Right lobe of liver (tissue), 6 donors: ENCODE measurements around the gene TM9SF4. TPM values are rescaled to one million over a fixed set of nuclear protein-coding genes. Genes with fewer than 3 reads are reported as not detected.
"Not testable (repeated sequence)": the region's sequence is repeated elsewhere in the genome, so short reads cannot be mapped to it uniquely, and the experiment has no call there.

Source experiments
- ATAC-seq, 4 donors: fragments of 200-7000 bp; cut with Tn5 transposase; one replicate each; pipeline ENCODE4 v1.9.1; 2020; ENCODE audit warnings: mild to moderate bottlenecking in 4 of 4, moderate library complexity in 4 of 4
- DNase-seq, 3 donors: peaks; one replicate each; pipeline ENCODE4 v3.0.0-alpha.2; 2020
- H3K27ac ChIP-seq, 3 donors: fragments of 200-600 bp; one replicate each; pipeline ENCODE4 v1.8.0; 2022
- H3K27me3 ChIP-seq, 2 donors: fragments of 200-600 bp; one replicate each; pipeline ENCODE4 v1.8.0; 2022
- H3K36me3 ChIP-seq, 4 donors: fragments of 200-600 bp; sonication (generic) in 1 of 4; one replicate each; pipeline versions ENCODE4 v1.5.1 to v1.8.0; 2017 to 2022; ENCODE audit warnings: control low read depth in 1 of 4
- H3K4me1 ChIP-seq, 4 donors: fragments of 200-600 bp; sonication (generic) in 1 of 4; one replicate each; pipeline versions ENCODE4 v1.5.1 to v1.8.0; 2017 to 2022; ENCODE audit warnings: control low read depth in 1 of 4
- H3K4me3 ChIP-seq, 3 donors: fragments of 200-600 bp; one replicate each; pipeline ENCODE4 v1.8.0; 2022
- H3K9me3 ChIP-seq, 4 donors: fragments of 200-600 bp; sonication (generic) in 1 of 4; one replicate each; pipeline versions ENCODE4 v1.5.1 to v1.8.0; 2017 to 2022; ENCODE audit warnings: control low read depth in 1 of 4
- POLR2A ChIP-seq: fragments of 450-650 bp; IDR thresholded peaks from one replicate; pipeline ENCODE4 v1.6.1; 2017; ENCODE audit warnings: antibody characterized with exemption, mild to moderate bottlenecking
- WGBS: methylation state at CpG from one replicate; pipeline ENCODE4 v1.1.6; 2018; ENCODE audit warnings: low coverage, low lambda C conversion rate; ENCODE audit not compliant: insufficient coverage; ENCODE audit errors: missing lambda C conversion rate; 5-methylcytosine and 5-hydroxymethylcytosine counted together
- intact Hi-C, 2 donors: fragments of 100-400 bp; cut with DNase I; formaldehyde crosslinking; loops; one replicate each; pipeline versions ENCODE4 v1.11.2 to v1.14.1; 2022
- total RNA-seq, 6 experiments: library from RNA; depleted of rRNA in 2 of 6; stranded (reverse); fragments of >200 nt in 2 of 6; fragmentation: NEBNext Ultra II Directional in 3 of 6; extraction: Animal tissue kit (Norgen Biotek cat#: 25700) in 3 of 6; gene quantifications; one replicate each; pipeline versions ENCODE4 v1.1.0 to v1.2.4, GENCODE V29; 2016 to 2023
- TF ChIP-seq, protein P1 (sequence below), 4 donors: fragments of 200-600 bp in 3 of 4; fragments of 450-650 bp in 1 of 4; IDR thresholded peaks; one replicate each; pipeline versions ENCODE4 v1.5.1 to v1.8.0; 2016 to 2022; ENCODE audit warnings: antibody characterized with exemption in 4 of 4, mild to moderate bottlenecking in 2 of 4
- donor health status: DM: no; HTN: yes; CAD: no.
- donor health status: DM: no; HTN: no; CAD: no.
- donor health status: DM: no; HTN: no; CAD: no.
- donor health status: DM: no; HTN: yes; CAD: no.
- donor health status: DM: no; HTN: yes; CAD: no.

TM9SF4 gene
- total RNA-seq, 6 experiments from 2014 or later, result 26.9 to 33.9 (median 30.5) TPM

DNA sequence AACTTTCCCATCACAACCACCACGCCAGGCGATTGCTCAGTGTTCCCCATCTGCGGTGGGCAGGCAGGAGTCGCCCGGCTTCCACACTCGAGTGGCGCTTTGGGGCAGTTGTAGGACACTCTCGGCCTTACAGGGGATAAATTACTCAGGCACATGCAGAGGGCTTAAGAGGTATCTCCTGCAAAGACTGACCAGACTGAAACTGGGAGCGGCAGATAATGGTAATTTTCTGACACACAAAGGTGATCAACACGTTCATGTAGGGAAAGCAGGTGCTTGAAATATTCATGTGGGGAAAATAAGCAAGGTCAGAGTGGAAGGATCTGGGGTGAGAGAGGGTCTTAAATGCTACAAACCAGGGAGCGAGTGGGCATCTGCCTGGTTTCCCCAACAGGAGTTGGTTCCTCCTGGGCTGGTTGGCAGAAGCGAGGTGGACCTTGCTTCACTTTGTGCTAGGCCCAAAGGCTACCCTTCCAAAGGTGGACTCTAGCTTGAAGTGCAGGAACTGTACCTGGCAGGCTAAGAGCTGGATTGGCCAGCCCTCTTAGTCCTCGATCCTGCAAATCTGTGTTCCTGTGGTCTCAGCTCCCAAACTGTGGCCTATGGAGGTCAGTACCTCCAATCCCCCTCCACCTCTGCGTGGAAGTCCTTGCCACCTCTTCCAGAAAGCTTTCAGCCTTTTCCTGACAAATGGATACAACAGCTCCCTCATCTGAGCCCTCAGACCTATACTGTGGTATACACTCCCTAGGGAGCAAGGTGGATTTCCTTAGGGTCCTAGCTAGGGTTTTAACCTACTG is 81.3 kb downstream of the TM9SF4 start:
- DNase-seq (peak in 1 of 3 donors; percentile 56), ATAC-seq (peak in 2 of 4 donors; percentile 6 to 43)
- no peak for TF ChIP-seq POLR2A
- TF ChIP-seq, protein P1, sequence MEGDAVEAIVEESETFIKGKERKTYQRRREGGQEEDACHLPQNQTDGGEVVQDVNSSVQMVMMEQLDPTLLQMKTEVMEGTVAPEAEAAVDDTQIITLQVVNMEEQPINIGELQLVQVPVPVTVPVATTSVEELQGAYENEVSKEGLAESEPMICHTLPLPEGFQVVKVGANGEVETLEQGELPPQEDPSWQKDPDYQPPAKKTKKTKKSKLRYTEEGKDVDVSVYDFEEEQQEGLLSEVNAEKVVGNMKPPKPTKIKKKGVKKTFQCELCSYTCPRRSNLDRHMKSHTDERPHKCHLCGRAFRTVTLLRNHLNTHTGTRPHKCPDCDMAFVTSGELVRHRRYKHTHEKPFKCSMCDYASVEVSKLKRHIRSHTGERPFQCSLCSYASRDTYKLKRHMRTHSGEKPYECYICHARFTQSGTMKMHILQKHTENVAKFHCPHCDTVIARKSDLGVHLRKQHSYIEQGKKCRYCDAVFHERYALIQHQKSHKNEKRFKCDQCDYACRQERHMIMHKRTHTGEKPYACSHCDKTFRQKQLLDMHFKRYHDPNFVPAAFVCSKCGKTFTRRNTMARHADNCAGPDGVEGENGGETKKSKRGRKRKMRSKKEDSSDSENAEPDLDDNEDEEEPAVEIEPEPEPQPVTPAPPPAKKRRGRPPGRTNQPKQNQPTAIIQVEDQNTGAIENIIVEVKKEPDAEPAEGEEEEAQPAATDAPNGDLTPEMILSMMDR (IDR thresholded peaks at IDR 0.05), result no peak
- no peaks in the 10 kb centered on the region for H3K27me3 ChIP-seq
- no peaks in the 10 kb centered on the region for H3K36me3 ChIP-seq
- intact Hi-C loops, result no loop called here
- peak overlapping the region in 1 of 3 donors; percentile 52 for H3K27ac ChIP-seq
- H3K9me3 ChIP-seq, result no peaks in the 10 kb centered on the region
- H3K4me3 ChIP-seq, result peak overlapping the region in 2 of 3 donors; percentile 42 to 60
- 47% methylated on average over 12 of the region's 14 CpGs for WGBS
- peaks cover 0 to 26% (median 5%) of the 10 kb centered on the region in 4 donors for H3K4me1 ChIP-seq

DNA sequence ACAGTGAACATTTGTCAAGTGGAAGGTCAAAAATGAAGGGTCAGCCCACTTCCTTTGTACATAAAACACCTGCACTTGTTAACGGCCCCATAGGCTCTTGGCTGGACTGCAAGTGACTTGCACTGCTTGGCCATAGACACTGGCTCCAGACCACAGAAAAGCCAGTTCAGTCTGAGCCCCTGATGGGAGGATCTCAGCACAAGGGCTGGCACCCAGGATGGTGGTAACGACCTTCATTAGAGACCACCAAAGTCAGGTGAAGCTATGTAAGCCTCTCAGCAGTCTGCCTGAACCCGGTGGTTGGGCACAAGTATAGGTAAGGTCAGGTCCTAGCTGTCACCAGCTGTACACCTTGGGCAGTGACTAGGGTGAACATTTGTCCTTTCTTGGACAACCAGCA is 81.9 kb downstream of the TM9SF4 start:
- ATAC-seq, result no peak
- WGBS, result 83% methylated on average over 1 of the region's 3 CpGs
- Histone ChIP-seq H3K4me3 (no peak overlapping the region), H3K27me3 (no peaks in the 10 kb centered on the region), H3K36me3 (peaks cover 0 to 1% (median 0%) of the 10 kb centered on the region in 4 donors), H3K27ac (no peak overlapping the region), H3K4me1 (peaks cover 0 to 32% (median 8%) of the 10 kb centered on the region in 4 donors), H3K9me3 (no peaks in the 10 kb centered on the region)
- TF ChIP-seq POLR2A, result no peak
- TF ChIP-seq, protein P1 (IDR thresholded peaks at IDR 0.05), result no peak
- no peak for DNase-seq
- intact Hi-C loops, result no loop called here

DNA sequence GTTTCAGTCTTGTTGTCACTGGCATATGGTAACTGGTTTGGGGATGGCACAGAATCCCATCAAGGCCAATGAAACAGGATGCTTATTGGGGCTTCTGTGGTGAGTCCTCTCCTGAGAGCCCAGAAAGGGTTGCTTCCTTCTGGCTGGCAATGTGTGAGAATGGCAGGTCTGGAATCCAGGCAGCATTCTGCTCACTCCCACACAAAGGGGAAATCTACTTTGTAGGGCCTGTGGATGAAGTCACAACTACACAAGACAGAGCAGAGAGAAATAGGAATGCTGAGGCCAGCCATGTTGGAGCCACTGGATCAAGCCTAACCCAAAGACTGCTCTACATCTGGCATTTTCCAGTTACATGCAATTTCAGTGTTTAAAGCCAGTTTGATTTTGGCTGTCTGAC is 82.4 kb downstream of the TM9SF4 start:
- Histone ChIP-seq H3K27ac (no peak overlapping the region), H3K4me1 (peaks cover 0 to 33% (median 8%) of the 10 kb centered on the region in 4 donors), H3K9me3 (no peaks in the 10 kb centered on the region), H3K36me3 (peaks cover 0 to 6% (median 0%) of the 10 kb centered on the region in 4 donors), H3K27me3 (no peaks in the 10 kb centered on the region), H3K4me3 (no peak overlapping the region)
- no peak for TF ChIP-seq POLR2A
- TF ChIP-seq, protein P1 (IDR thresholded peaks at IDR 0.05), result no peak
- intact Hi-C loops, result no loop called here
- ATAC-seq (no peak), DNase-seq (peak in 1 of 3 donors; percentile 4)

DNA sequence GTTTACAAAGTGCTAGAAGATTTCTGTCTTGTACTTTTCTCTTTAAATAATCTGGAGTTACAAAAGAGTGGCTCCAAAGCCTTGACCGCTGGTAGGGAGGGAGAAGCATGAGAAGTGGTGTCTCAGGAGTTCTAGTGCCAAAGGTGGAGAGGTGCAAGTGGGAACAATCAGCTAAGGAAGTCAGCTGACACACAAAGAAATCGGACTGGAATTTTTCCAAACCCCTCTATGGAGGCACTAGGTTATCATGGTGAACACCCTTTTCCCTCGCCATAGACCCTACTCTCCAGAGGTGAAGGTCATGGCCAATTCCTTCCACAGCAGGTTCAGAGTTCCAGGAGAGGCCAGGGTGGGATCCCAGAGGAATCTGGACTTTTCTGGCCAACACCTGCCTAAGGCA is 83.2 kb downstream of the TM9SF4 start:
- H3K4me1 ChIP-seq, result peaks cover 0 to 33% (median 8%) of the 10 kb centered on the region in 4 donors
- no peak for TF ChIP-seq POLR2A
- TF ChIP-seq, protein P1 (IDR thresholded peaks at IDR 0.05), result no peak
- WGBS, result 46% methylated on average over 3 of the region's 3 CpGs
- H3K4me3 ChIP-seq, result no peak overlapping the region
- peaks cover 0 to 14% (median 2%) of the 10 kb centered on the region in 4 donors for H3K36me3 ChIP-seq
- no peak overlapping the region for H3K27ac ChIP-seq
- intact Hi-C loops, result no loop called here
- DNase-seq (peak in 1 of 3 donors; percentile 42), ATAC-seq (no peak)
- H3K27me3 ChIP-seq, result no peaks in the 10 kb centered on the region
- no peaks in the 10 kb centered on the region for H3K9me3 ChIP-seq

DNA sequence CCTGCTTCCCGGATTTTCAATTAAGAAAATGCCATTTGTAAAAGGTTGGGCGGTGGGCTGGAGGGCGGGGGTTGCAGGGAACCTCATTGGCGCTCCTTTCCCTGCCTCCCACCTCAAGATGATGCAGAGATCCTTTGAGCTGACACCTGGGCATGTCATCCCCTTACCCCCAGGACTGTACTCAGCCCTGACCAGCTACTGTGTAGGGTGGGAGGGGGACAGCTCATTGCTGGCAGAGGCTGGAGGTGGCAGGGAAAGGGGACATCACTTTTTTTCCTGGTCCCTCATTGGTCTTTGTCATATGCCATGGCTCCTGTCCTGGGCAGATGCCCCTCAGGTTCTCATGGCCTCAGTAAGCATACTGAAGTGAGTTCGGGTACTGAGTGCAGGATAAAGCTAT is 83.8 kb downstream of the TM9SF4 start:
- 84% methylated on average over 5 of the region's 5 CpGs for WGBS

More for the DNA sequence above, 83.8 kb downstream of the TM9SF4 start:
- H3K4me3 ChIP-seq, H3K9me3 ChIP-seq, ATAC-seq, intact Hi-C loops, H3K27me3 ChIP-seq, H3K27ac ChIP-seq: not testable (repeated sequence)
- peak in 1 of 3 donors; percentile 25 for DNase-seq
- Histone ChIP-seq H3K4me1 (peaks cover 0 to 33% (median 8%) of the 10 kb centered on the region in 4 donors), H3K36me3 (peaks cover 0 to 20% (median 2%) of the 10 kb centered on the region in 4 donors)
